GM18951 (cell line): ENCODE data around the gene MIPEP.

Experiments
- POLR2A ChIP-seq: IDR thresholded peaks from 4 replicates; pipeline ENCODE4 v1.6.1; 2011; ENCODE audit warnings: mild to moderate bottlenecking; ENCODE audit not compliant: insufficient read length, insufficient read depth; ENCODE audit errors: extremely low read depth
- in situ Hi-C: fragments of 300-500 bp; cut with MboI; formaldehyde crosslinking; loops from one replicate; pipeline ENCODE4 v1.12.0; 2022; ENCODE audit warnings: low sequenced_read_pairs, mixed read lengths, inconsistent platforms; ENCODE audit not compliant: unreplicated experiment

The MIPEP gene

DNA sequence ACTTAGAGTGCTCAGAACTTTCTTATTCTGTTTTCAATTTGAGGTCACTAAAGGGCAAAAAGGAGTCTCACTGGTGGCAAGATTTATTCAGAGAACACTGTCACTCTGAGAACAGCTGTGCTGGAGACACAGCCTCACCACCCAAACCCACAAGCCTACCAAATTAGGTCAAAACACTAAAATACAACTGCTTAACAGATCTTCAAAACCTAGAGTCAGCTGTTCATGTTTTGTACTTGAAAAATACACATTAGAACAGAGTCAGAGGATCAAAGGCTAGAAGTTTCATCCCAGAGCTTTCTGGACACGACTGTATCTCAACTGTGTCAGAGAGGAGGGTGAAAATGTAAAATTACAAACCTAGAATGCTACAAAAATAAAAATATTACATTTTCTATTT is 89.3 kb downstream of the MIPEP start:
- in situ Hi-C loops = no loop called here
- TF ChIP-seq POLR2A = no peak

- in situ Hi-C loops = no loop called here
Observed at GRCh38 chr13:23797276-23797903, 91.8 kb downstream of the MIPEP start.

DNA sequence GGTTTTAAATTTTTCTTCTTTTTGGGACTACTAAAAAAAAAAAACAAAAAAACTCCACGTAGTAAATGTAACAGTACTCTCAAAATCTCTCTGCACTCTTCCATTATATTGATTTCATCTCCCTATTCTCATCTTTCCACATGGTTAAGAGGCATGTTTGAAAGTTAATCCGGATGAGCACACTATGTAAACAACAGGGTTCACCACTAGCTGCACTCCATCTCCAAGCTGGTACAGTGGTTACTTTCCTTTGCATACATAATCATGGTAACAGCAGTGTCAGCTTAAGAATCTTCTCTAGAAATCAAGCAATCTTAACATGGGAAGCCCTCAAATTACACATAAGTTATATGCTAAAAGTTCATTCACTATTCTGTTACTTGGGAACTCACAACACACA is 92.6 kb downstream of the MIPEP start:
- TF ChIP-seq POLR2A = no peak
- in situ Hi-C loops = no loop called here

More at GRCh38 chr13:23797276-23797903, 91.8 kb downstream of the MIPEP start:
- TF ChIP-seq POLR2A = no peak

- in situ Hi-C loops = no loop called here
- no peak for TF ChIP-seq POLR2A
Observed at GRCh38 chr13:23794267-23795161, 94.7 kb downstream of the MIPEP start.

- TF ChIP-seq POLR2A = no peak
- in situ Hi-C loops = no loop called here
Observed at GRCh38 chr13:23793711-23794110, 95.5 kb downstream of the MIPEP start.

GRCh38 chr13:23792680-23793079 is 96.5 kb downstream of the MIPEP start:
- in situ Hi-C loops = no loop called here
- TF ChIP-seq POLR2A = no peak

DNA sequence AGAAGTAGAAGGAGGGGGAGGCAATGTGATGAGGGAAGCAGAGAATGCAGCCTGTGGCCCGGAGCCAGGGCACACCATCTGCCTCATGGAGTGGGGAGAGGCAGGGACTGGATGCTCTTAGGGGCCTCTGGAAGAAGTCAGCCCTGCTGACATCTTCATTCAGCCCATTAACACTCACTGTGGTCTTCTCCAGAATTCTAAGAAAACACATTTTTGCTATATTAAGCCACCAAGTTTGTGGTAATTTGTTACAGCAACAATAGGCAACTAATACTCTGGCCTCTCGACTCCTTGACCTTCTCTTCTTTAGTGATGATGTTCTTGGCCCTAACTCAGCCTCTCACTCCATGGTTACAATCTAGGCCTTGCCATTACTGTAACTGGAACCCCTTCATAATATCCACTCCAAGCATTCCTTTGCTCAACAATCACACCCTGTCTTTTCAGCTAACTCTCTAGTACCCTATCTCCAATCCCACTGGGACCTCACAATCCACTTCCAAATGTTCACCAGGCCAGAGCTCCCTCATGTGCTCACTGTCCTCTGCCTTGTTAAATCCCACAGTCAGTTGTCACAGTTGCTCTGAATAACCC is 98.5 kb downstream of the MIPEP start:
- no peak for TF ChIP-seq POLR2A
- in situ Hi-C loops = no loop called here

DNA sequence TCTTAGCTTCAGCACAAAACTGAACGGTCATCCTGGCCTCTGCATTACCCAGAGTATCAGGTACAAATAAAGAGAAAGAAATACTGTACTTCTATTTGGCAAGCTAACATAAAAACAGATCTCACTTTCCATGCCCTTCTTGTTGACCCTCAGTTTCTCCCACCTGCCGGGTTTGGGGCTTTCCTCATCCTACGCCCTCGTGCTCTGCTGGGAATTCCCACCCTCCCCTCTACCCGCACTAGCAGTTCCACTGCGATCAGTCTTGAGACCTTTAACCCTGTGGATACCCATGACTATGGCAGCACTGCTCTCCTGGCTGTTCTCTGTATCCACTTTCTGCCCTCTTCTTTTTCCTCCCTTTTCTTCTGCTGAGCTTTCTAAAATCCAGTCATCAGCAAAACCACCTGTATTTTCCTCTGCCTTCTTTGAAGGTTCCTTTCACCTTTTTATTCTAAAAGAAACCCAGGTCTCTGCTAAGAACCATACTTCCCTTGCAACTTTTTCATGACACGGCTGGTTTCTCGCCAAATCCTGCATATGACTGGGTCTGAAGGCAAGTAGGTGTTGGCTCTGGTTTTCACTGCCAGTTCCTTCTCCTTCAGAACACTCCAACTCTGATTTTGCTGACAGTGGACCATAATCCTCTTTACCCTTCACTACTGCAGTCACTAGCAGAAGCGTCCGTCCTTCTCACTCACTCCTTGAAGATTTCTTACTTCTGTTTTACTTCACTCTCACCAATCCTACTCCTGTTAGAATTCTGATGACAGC is 99.4 kb downstream of the MIPEP start:
- in situ Hi-C loops = no loop called here
- no peak for TF ChIP-seq POLR2A

GRCh38 chr13:23788459-23788858 is 100.7 kb downstream of the MIPEP start:
- no peak for TF ChIP-seq POLR2A
- in situ Hi-C loops = no loop called here

DNA sequence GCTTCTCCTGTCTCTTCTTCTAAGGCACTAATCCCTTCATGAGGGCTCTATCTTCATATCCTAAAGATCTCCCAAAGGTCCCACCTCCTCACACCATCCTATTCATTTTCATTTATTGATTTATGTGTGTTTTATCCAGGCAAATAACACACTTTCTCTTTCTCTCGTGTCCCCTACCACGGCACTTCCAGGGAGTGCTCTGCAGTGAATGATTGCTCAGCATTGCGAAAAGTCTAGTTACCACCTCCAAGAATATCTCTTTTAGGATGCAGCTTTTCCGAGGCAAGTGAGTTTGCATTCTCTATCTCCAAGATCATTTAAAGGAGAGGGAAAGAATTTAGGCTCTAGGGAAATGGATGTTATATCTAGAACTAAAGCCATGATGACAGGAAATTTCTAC is 101.7 kb downstream of the MIPEP start:
- in situ Hi-C loops = no loop called here
- no peak for TF ChIP-seq POLR2A

DNA sequence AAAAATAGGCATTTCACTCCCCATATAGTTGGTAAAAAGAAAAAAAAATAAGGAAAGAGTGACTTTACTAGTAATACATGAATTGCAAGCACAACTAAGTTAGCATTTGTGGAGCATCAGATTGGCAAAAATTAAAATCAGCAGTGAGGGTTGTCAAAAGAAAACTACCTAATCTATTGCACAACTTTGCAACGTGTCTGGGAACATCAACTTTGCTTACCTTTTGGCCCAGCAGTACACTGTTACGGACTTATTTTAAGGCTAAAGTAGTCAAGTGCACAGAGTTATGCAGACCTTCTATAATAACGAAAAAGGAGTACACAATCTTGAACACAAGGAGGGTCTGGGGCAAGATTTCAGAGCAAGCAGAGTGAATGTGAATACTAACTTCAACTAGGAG is 102.6 kb downstream of the MIPEP start:
- TF ChIP-seq POLR2A = no peak
- in situ Hi-C loops = no loop called here

GRCh38 chr13:23778879-23779278 is 110.3 kb downstream of the MIPEP start:
- in situ Hi-C loops = no loop called here

More at GRCh38 chr13:23778879-23779278, 110.3 kb downstream of the MIPEP start:
- TF ChIP-seq POLR2A = no peak
